Fibroblast of gingiva (primary cell): ENCODE measurements around the gene MUSK.

Experiments
- DNase-seq: peaks from one replicate; pipeline ENCODE4 v3.0.0-alpha.2; 2011; ENCODE audit warnings: low read depth

MUSK gene

GRCh38 chr9:110695846-110696245 is 27.3 kb downstream of the MUSK start:
- peak; percentile 81 for DNase-seq

- no peak for DNase-seq
Measured at GRCh38 chr9:110700953-110701352, 32.4 kb downstream of the MUSK start.

- DNase-seq = no peak
Measured at GRCh38 chr9:110703669-110704068, 35.1 kb downstream of the MUSK start.

- DNase-seq = no peak
Measured at GRCh38 chr9:110707419-110707818, 38.8 kb downstream of the MUSK start.

- no peak for DNase-seq
Measured at GRCh38 chr9:110710420-110710819, 41.8 kb downstream of the MUSK start.

GRCh38 chr9:110712955-110713354 is 44.4 kb downstream of the MUSK start:
- no peak for DNase-seq

GRCh38 chr9:110714314-110714713 is 45.7 kb downstream of the MUSK start:
- no peak for DNase-seq

- no peak for DNase-seq
Measured at GRCh38 chr9:110728058-110728457, 59.5 kb downstream of the MUSK start.

GRCh38 chr9:110729641-110730040 is 61.0 kb downstream of the MUSK start:
- DNase-seq = no peak

- DNase-seq = peak; percentile 38
Measured at GRCh38 chr9:110731437-110732028, 62.9 kb downstream of the MUSK start.

- no peak for DNase-seq
Measured at GRCh38 chr9:110738982-110739381, 70.4 kb downstream of the MUSK start.

GRCh38 chr9:110742741-110743371 is 74.3 kb downstream of the MUSK start:
- peak; percentile 97 for DNase-seq

- peak; percentile 99 for DNase-seq
Measured at GRCh38 chr9:110744715-110745384, 76.3 kb downstream of the MUSK start.

- peak; percentile 63 for DNase-seq
Measured at GRCh38 chr9:110745676-110746075, 77.1 kb downstream of the MUSK start.

- no peak for DNase-seq
Measured at GRCh38 chr9:110746211-110746930, 77.8 kb downstream of the MUSK start.

GRCh38 chr9:110748251-110748893 is 79.8 kb downstream of the MUSK start:
- peak; percentile 60 for DNase-seq

GRCh38 chr9:110750272-110750671 is 81.7 kb downstream of the MUSK start:
- DNase-seq = peak; percentile 62

- DNase-seq = no peak
Measured at GRCh38 chr9:110751971-110752370, 83.4 kb downstream of the MUSK start.

- DNase-seq = peak; percentile 99
Measured at GRCh38 chr9:110752766-110753165, 84.2 kb downstream of the MUSK start.

- DNase-seq = peak; percentile 89
Measured at GRCh38 chr9:110753731-110754231, 85.2 kb downstream of the MUSK start.

GRCh38 chr9:110755179-110755578 is 86.6 kb downstream of the MUSK start:
- DNase-seq = no peak

- DNase-seq = peak; percentile 40
Measured at GRCh38 chr9:110758201-110758600, 89.6 kb downstream of the MUSK start.
